ENCODE measurements around the gene TDRD9. TPM values are rescaled to one million over a fixed set of nuclear protein-coding genes. Genes with fewer than 3 reads are reported as not detected.

The TDRD9 gene
- total and polyA plus RNA-seq, 2 experiments from 2014 or later: 0.24 TPM; not detected in 1

- no peak overlapping the region for H2AFZ ChIP-seq
- DNase-seq (ENCODE audit: low spot score) (no peak), ATAC-seq (no peak)
- H3K27ac Mint-ChIP-seq: no peak overlapping the region
- H4K20me1 ChIP-seq (replicated peaks; ENCODE audit: insufficient read depth): no peaks in the 10 kb centered on the region
- H3K4me1 Mint-ChIP-seq: no peaks in the 10 kb centered on the region
- no peak overlapping the region for H3K4me3 ChIP-seq
- no peaks in the 10 kb centered on the region for H3K79me2 ChIP-seq (replicated peaks; ENCODE audit: insufficient read depth)
- no peaks in the 10 kb centered on the region for H3K9me2 ChIP-seq (ENCODE audit: insufficient read depth)
- no peak for TF ChIP-seq ZNF331 (CRISPR knock-in tag; IDR thresholded peaks at IDR 0.05; ENCODE audit: low read depth)
- TF ChIP-seq REST (IDR thresholded peaks at IDR 0.05; ENCODE audit: unreplicated experiment): no peak
- TF ChIP-seq POLR2AphosphoS5 (IDR thresholded peaks at IDR 0.05; ENCODE audit: low read depth): no peak
- TF ChIP-seq JUNB (IDR thresholded peaks at IDR 0.05; ENCODE audit: unreplicated experiment): no peak
- no peak for TF ChIP-seq ZNF114 (CRISPR knock-in tag; IDR thresholded peaks at IDR 0.05)
- TF ChIP-seq EZH2 (IDR thresholded peaks at IDR 0.05; ENCODE audit: low read depth, unreplicated experiment): no peak
- no peak for TF ChIP-seq ETS1 (IDR thresholded peaks at IDR 0.05)
- TF ChIP-seq CREB1 (CRISPR knock-in tag; IDR thresholded peaks at IDR 0.05; ENCODE audit: low read depth): no peak
- TF ChIP-seq NANOG (IDR thresholded peaks at IDR 0.05; ENCODE audit: borderline replicate concordance): no peak
- TF ChIP-seq, protein P1, sequence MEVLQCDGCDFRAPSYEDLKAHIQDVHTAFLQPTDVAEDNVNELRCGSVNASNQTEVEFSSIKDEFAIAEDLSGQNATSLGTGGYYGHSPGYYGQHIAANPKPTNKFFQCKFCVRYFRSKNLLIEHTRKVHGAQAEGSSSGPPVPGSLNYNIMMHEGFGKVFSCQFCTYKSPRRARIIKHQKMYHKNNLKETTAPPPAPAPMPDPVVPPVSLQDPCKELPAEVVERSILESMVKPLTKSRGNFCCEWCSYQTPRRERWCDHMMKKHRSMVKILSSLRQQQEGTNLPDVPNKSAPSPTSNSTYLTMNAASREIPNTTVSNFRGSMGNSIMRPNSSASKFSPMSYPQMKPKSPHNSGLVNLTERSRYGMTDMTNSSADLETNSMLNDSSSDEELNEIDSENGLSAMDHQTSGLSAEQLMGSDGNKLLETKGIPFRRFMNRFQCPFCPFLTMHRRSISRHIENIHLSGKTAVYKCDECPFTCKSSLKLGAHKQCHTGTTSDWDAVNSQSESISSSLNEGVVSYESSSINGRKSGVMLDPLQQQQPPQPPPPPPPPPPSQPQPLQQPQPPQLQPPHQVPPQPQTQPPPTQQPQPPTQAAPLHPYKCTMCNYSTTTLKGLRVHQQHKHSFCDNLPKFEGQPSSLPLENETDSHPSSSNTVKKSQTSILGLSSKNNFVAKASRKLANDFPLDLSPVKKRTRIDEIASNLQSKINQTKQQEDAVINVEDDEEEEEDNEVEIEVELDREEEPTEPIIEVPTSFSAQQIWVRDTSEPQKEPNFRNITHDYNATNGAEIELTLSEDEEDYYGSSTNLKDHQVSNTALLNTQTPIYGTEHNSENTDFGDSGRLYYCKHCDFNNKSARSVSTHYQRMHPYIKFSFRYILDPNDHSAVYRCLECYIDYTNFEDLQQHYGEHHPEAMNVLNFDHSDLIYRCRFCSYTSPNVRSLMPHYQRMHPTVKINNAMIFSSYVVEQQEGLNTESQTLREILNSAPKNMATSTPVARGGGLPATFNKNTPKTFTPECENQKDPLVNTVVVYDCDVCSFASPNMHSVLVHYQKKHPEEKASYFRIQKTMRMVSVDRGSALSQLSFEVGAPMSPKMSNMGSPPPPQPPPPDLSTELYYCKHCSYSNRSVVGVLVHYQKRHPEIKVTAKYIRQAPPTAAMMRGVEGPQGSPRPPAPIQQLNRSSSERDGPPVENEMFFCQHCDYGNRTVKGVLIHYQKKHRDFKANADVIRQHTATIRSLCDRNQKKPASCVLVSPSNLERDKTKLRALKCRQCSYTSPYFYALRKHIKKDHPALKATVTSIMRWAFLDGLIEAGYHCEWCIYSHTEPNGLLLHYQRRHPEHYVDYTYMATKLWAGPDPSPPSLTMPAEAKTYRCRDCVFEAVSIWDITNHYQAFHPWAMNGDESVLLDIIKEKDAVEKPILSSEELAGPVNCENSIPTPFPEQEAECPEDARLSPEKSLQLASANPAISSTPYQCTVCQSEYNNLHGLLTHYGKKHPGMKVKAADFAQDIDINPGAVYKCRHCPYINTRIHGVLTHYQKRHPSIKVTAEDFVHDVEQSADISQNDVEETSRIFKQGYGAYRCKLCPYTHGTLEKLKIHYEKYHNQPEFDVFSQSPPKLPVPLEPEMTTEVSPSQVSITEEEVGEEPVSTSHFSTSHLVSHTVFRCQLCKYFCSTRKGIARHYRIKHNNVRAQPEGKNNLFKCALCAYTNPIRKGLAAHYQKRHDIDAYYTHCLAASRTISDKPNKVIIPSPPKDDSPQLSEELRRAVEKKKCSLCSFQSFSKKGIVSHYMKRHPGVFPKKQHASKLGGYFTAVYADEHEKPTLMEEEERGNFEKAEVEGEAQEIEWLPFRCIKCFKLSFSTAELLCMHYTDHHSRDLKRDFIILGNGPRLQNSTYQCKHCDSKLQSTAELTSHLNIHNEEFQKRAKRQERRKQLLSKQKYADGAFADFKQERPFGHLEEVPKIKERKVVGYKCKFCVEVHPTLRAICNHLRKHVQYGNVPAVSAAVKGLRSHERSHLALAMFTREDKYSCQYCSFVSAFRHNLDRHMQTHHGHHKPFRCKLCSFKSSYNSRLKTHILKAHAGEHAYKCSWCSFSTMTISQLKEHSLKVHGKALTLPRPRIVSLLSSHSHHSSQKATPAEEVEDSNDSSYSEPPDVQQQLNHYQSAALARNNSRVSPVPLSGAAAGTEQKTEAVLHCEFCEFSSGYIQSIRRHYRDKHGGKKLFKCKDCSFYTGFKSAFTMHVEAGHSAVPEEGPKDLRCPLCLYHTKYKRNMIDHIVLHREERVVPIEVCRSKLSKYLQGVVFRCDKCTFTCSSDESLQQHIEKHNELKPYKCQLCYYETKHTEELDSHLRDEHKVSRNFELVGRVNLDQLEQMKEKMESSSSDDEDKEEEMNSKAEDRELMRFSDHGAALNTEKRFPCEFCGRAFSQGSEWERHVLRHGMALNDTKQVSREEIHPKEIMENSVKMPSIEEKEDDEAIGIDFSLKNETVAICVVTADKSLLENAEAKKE (CRISPR knock-in tag; IDR thresholded peaks at IDR 0.05): no peak
- TF ChIP-seq EZH2phosphoT487 (IDR thresholded peaks at IDR 0.05; ENCODE audit: unreplicated experiment): no peak
- no peak overlapping the region for H3K4me2 ChIP-seq
- H3K4me1 ChIP-seq (ENCODE audit: insufficient read depth): no peaks in the 10 kb centered on the region
- H3K27me3 Mint-ChIP-seq (ENCODE audit: insufficient read depth, low read depth, poor library complexity): no peaks in the 10 kb centered on the region
- no peaks in the 10 kb centered on the region for H3K9me3 Mint-ChIP-seq
- H3K27ac ChIP-seq (ENCODE audit: low read depth): no peak overlapping the region
- H3K36me3 ChIP-seq (ENCODE audit: insufficient read depth): no peaks in the 10 kb centered on the region
- no peak overlapping the region for H3K4me3 Mint-ChIP-seq
- H3K36me3 Mint-ChIP-seq (ENCODE audit: low read depth): no peaks in the 10 kb centered on the region
- H3K27me3 ChIP-seq (ENCODE audit: insufficient read depth): no peaks in the 10 kb centered on the region
- no peaks in the 10 kb centered on the region for H3F3A ChIP-seq (replicated peaks; ENCODE audit: low read depth)
Measured at GRCh38 chr14:103966631-103967030, 38.4 kb downstream of the TDRD9 start.

Data from GM23338 (cell line).